GM18951 (cell line): Measurements from ENCODE around the gene PNLDC1.

ENCODE experiments used
- POLR2A ChIP-seq: IDR thresholded peaks from 4 replicates; pipeline ENCODE4 v1.6.1; 2011; ENCODE audit warnings: mild to moderate bottlenecking; ENCODE audit not compliant: insufficient read length, insufficient read depth; ENCODE audit errors: extremely low read depth
- in situ Hi-C: fragments of 300-500 bp; cut with MboI; formaldehyde crosslinking; loops from one replicate; pipeline ENCODE4 v1.12.0; 2022; ENCODE audit warnings: low sequenced_read_pairs, mixed read lengths, inconsistent platforms; ENCODE audit not compliant: unreplicated experiment

Gene PNLDC1

DNA sequence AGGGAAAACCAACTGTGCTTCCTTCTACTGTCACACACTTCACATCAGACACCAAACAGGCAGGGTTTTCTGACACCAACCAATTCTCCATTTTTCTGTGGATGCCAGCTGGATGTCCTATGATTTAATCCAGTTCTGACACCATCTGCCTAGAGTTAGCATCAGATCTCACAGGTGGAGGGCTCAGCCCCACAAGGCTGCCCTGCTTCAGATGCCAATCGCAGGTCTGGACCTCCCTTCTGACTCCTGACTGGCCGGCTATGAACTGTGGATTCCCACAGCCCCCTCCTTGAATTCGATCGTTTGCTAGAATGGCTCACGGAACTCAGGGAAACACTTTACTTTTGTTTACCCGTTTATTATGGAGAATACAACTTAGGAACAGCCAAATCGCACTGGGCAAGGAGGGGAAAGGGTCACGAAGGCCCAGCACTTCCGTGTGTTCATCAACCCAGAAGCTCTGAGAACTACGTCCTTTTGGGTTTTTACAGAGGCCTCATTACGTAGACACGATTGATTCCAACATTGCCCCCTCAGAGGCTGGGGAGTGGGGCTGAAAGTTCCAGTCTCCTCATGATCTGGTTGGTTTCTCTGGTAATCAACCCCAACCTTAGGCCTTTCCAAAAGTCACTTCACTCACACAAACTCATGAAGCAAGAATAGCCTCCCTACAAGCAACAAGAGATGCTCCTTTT, 65.3 kb downstream of the PNLDC1 start:
- in situ Hi-C loops: loop anchor here (25.0 kb wide), 1 partner anchor 597 kb away; no protein-coding TSS in a partner anchor
- no peak for TF ChIP-seq POLR2A

DNA sequence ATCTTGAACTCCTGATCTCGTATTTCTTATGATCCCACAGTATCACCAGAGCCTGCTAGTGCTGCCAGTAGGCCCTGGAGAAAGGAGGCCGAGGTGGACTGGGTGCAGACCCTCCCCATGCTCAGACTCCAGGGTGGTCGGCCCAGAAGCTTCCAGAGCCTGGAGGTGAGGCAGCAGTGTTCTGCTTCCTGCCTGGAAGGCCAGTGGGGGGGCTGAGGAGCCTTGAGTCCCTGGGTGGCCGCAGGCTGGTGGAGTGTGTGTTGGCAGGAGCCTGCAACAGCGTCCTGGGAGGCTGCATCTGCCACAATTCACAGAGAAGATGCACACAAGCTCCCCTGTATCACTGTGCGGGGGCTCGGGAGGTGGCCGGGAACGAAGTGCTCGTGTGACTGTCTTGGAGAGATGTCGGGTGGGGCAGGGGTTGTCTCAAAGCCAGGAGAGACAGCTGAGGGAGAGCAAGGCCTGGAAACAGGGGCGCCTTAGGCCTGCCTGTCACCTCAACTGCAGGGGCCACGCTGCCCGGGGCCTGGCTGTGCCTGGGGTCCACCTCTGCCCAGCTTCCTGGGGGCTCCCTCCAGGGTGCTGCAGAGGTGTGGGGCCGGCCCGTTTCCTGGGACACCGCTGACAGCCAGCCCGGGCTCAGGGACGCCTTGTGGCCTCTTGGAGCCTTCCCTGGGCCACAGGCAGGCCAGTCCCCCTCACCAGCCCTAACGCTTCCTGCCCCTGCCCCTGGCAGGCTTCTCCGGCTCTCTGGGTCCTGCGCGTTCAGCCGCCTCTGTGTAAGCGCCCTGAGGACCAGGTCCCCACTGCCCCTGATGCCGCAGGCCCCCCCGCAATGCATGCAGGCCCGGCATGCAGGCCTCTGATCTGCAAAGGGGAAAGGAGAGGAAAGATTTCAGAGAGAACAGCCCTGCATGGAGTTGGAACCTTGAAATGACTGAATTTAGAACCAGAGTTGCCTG, 66.5 kb downstream of the PNLDC1 start:
- in situ Hi-C loops: loop anchor here (25.0 kb wide), 1 partner anchor 596 kb away; no protein-coding TSS in a partner anchor
- TF ChIP-seq POLR2A: no peak
